Muscle of arm (tissue), 12 donors: ENCODE measurements around the gene HOXB3. TPM values are rescaled to one million over a fixed set of nuclear protein-coding genes. Genes with fewer than 3 reads are reported as not detected.
"Not testable (repeated sequence)": the region's sequence is repeated elsewhere in the genome, so short reads cannot be mapped to it uniquely, and the experiment has no call there.

Experiments
- DNase-seq: peaks from one replicate; pipeline ENCODE4 v3.0.0-alpha.2; 2013
- polyA plus RNA-seq, 12 donors: library from polyadenylated mRNA; unstranded; fragments of 120-200 nt; gene quantifications; one replicate each; pipeline ENCODE4 v1.2.1, GENCODE V29; 2013; ENCODE audit not compliant: insufficient read length in 12 of 12

Gene HOXB3
- polyA plus RNA-seq, 12 donors: 4.0 to 42.9 (median 13.4) TPM; not detected in 1

DNA sequence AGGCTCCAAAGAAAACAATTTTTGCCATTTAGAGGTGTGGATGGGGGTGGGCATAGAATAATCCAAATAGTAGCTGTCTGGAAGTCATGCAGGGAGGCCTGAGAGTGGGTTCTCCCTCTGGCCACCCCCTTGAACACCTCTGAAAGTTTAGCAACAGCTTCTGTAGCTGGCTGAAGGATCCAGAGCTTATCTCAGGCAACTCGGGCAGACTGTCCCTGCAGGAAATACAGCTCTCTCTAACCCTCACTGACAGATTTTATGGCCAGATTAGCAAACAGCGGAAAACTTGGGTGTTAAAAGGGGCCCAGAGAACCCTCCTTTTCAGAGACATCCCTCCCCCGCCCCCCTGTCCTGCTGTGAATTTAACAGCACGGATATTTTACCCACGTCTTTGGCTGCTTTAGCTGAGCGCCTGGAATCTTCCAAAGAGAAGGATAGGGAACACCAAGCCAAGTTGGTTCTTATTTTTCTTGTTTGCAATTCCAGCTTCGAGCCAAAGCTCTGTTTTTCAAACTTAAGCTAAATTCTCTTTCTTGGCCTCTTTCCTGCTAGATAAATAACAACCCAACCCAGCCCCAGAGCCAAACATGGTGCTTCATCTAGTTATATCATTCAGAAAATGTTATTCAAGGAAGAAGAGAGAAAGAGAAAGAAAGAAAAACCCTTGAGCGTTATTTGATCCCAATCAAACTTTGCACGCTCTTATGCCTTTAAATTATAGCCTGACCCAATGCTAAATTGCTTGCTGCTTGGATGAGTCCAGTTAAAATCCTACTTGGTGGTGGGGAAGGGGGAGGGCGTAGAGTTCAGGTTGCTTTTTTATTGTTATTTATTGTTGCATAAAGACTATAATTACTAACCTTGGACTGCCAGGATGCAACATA, 42.9 kb downstream of the HOXB3 start:
- no peak for DNase-seq

DNA sequence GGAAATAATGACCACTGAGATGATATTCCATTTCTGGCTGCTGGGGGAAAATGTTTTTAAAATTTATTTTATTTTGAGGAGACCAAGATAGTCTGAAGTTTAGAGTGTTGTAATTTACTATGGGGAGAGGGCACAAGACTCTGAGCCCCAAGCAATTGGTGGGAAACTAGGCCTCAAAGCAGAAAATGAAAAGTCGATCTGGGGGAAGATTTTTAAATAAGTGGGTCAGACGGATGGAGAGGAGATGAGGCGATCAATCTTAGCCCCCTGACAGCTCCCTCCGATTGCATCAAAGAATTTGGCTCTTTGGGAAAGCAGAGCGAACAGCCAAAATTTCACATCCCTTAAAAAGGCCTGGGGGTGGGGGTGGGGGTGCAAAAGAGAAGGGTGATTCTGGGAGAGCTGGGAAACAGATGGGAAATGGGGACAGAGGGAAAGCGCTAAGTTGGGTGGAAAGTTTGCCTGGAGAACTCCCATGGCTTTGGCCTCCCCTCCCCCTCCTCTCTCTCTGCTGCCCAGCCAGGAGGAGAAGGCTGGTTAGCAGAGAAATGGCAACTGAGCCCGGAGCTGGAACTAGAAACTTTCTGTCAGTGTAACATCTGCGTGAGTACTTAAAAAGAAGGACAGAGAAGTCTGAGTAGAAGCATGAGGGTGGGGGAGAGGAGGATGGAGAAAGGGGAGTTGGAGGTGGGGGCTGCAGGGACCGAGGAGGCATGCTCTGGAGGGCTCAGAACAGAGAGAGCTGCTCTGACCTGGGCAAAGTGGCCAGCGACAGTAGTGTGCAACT, 43.7 kb downstream of the HOXB3 start:
- DNase-seq: no peak

DNA sequence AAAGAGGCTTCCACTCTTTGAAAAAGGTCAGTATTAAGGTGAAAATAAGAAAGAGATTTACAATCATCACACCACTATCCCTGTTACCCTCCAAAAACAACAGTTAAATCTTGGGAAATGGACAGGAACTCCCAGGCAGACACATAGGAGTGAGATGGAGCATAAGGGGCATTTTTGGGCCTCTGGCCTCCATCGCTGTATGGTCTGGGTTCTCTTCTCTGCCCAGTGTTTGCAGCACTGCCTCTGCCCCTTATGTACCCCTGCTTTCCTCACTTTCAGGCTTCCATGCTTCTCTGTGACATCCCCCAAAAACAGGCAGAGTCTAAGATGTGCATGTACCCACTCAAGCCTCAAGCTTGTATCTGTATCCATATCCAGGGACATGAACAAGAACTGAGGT, 44.5 kb downstream of the HOXB3 start:
- DNase-seq: no peak

DNA sequence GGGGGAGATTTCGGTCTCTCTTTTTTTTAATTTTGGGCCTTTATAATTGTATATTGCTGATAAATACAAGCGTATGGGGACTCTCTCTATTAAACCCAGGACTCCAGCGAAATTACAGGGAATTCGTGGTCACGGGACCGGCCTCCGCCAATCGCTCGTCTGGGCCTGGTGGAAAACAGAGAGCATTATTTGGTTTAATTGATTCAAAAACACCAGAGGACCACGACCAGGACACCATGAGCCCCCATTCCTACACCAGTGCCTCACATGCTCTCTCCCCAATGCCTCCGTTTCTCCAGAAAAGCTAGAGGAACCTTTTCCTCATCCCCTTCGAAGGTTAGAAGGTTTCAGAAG, 45.0 kb downstream of the HOXB3 start, which contains the start of gene HOXB2:
Gene HOXB2, minus strand, starts transcription at position 88 of the 354 bp plus-strand sequence. CDS start 198 bp downstream, outside the sequence.
- no peak for DNase-seq

DNA sequence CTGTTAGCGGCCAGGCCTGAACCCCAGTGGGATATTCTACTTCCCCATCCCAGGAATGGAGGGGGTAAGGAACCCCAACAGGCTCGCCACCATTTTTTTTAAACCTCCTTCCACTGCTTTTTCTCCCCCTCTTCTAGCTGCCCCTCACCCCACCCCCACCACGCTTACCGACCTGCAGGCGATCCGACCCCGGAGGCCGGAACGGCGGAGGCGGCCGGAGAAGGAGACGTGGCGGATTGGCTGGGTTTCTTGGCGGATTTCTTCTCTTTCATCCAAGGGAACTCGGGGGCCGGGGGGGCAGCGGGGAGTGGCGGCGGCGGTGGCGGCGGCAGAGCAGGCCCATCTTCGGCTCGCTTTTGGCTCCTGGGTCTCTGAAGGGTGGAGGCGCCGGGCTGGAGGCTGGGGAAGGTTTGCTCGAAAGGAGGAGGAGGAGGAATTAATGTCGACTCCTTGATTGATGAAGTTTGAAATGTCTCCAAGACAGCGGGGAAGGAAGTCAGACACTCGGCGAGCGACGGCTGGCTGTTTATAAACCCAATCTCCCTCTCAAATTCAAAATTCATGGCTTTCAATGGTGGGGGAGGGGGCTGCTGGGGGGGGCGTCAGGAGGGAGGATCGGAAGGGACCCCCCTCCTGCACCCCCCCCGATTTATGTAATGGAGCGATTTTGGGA, 45.6 kb downstream of the HOXB3 start:
- DNase-seq: peak; percentile 85

DNA sequence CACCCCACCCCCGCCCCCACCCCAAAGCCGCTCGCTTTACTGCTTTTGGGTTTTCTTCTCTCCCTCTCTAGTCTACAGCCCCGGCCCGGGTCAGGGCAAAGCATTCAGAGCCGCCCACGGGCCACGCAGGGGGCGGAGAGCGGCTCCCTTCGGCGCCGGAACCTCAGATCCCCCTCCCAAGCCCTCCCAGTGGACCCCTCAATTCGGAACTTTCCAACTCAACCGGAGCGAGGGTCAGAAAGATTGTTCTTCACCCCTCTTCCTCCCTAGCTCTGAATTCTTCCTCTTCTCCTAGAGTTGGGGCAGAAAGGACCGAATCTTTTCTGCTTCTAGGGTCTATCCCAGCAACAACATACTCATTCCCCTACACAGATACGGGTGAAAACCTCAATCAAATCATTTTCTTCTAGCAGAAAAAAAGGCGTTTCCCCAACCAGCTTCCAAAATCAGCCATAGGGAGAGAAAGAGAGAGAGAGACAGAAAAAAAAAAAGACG, 46.1 kb downstream of the HOXB3 start:
- DNase-seq: no peak

DNA sequence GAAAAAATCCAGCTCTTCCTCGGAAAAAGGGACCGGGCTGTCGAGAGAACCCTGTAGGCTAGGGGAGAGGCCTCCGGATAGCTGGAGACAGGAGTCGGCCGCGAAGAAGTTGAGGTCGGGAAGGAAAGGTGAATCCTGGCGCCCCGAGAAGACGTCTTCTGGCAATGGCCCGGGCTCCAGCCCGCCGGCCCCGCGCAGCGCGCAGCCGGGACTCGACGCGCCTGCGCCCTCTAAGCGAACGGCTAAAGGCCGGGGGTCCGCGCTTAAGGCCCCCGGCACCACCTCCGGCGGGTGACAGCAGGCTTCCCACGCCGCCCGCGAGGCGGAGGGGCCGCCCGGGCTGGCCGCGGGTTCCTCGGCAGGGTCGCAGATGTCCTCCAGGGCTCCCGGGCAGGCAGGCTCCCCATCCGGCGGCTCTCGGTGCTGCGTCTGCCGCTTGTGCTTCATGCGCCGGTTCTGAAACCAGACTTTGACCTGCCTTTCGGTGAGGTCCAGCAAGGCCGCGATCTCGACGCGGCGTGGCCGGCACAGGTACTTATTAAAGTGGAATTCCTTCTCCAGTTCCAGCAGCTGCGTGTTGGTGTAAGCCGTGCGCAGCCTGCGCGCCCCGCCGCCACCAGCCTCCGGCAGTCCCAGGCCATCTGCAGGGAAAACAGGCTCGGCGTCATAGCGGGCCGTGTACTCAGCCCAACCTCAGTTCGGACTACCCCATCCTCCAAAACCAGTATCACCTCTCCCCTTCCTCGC, 46.8 kb downstream of the HOXB3 start:
- no peak for DNase-seq

DNA sequence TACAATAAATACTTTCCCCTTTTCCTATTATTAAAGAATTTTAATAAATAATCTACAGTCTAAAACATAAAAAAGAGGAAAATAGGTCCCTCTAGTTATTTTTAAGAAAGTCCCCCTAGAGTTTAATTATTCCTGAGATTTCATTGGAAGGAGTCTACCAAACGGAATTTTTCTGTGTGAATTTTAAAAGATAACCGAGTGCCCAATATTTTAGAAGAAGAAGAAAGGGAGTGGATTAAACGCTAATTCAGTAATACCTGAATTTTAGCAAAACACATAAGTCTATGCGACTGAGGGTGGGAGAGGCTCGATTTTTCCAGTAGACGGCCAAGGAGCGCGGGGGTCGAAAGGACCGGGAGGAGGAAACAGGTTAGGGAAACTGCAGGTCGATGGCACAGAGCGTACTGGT, 47.3 kb downstream of the HOXB3 start:
- DNase-seq: no peak

DNA sequence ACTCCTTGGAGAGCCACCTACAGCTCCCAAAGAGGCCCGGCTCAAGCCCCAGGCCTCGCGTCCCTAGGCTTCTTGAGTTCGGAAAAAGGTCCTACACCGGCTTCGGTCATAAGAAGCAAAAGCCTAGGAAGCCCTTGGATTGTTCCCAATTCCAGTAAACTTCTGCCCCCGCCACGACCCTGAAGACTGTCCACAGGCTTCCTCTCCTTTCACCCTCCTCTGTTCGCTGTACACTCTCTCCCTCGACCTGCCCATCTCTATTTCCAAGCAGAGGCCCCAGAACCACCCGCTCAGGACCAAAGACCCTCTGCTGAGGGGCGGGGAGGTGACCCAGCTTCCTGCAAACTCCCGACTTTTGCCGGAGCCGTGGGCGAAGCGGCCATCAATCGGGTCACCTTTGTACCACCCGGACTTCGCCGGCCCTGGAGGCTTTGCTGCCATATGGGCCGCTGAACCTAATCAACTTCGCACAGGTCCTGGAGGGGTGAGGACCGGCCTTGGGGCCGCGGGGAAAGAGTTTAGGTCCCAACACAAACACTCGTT, 47.9 kb downstream of the HOXB3 start:
- no peak for DNase-seq

DNA sequence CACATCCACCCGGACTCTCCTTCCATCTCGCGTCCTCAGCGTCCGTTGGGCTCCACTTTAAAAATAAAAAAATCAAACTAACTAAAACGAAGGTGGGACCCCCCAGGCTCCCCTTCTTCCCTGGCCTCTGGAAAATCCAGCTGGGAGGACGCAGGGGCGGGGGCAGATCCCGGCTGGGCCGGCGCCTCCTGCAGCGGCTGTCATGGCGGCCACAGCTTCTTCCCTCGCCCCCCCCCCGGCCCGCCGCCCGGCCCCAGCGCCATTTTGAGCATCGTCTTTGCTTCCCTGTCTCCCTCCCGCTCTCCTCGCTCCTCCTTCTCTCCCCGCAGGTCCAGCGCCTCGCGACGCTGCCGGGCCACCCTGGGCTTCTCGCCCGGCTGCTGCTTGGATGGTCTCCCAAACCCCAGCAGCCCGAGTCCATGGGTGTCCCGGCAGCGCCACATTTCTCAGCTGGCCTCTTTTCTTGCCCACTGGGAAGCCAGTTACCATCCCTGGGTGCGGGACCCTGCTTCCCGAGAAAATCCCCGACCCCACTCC, 48.4 kb downstream of the HOXB3 start:
- DNase-seq: peak; percentile 88

DNA sequence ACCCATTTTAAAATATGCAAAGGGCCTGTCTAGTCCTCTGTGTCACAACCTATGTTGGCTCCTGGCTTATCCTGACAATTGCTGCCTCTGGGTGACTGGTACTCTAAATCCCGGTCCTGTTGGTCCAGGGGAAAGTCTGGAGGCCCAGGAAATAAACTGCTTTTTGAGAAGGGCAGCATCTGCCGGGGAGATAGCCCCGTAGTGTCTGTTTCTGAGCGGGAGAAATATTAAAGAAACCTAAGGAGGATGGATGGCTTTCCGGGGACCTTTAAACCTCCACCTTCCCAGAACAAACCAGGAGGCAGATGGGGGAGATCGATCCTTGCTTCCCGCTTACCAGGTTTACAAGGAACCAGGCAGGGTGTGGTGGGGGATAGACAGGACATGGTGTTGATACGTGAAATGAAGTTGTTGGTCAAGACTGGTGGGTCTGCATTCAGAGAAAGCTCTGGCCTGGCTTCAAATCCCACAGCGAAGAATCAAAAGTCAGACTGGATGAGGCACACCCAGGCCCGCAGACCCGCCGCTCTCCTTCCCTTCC, 48.9 kb downstream of the HOXB3 start:
- DNase-seq: no peak

DNA sequence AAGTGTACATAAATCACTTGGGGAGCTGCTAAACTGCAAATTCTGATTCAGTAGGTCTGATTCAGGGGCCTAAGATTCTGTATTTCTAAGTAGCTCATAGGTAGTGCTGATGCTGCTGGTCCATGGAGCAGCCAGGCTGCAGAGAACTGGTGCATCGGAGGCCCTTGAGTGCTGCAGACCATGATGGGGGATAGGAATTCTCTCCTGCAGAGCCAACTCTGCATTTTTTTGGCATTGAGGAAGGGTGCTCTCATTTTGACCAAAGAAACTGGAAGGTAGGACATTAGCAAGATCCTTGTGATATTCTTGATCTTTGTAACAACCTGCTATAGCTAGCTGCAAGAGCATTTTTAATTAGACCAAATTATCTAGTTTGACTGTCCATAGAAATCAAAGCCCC, 49.8 kb downstream of the HOXB3 start:
- no peak for DNase-seq

DNA sequence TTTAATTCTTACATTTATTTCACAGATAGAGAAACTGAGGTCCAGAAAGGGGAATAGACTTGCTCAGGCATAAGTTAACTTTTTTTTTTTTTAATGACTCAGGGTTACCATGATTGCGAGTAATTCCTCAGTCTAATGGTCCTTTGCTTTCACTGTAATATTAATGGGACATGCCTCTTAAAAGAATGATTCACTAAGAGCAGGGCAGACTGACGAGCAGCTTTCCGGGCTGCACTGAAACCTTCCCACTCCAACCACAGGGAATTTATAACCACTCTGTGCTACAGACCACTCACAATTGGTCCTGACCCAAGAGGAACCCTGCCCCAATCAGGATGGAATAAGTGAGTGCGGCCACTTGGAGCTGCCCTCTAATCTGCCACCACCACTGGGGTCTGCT, 50.9 kb downstream of the HOXB3 start:
- no peak for DNase-seq

DNA sequence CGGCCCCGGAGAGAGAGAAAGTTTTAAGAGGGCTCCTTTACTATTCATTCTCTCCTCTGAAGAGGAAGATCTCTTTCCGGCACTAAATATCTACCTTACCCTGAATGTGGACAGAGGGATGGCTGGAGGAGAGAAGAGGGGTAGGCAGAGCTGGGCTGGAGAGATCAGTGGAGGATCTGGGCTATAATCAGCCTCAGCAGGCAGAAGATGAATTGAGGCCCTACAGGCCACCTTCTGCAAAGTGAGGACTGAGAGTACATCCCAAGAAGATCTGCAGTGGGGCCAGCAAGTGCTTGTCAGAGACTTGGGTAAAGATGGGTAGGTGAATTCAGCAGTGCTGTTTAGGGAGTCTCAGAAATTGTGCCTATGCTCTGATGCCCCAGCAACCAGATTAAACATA, 52.7 kb downstream of the HOXB3 start:
- DNase-seq: no peak

DNA sequence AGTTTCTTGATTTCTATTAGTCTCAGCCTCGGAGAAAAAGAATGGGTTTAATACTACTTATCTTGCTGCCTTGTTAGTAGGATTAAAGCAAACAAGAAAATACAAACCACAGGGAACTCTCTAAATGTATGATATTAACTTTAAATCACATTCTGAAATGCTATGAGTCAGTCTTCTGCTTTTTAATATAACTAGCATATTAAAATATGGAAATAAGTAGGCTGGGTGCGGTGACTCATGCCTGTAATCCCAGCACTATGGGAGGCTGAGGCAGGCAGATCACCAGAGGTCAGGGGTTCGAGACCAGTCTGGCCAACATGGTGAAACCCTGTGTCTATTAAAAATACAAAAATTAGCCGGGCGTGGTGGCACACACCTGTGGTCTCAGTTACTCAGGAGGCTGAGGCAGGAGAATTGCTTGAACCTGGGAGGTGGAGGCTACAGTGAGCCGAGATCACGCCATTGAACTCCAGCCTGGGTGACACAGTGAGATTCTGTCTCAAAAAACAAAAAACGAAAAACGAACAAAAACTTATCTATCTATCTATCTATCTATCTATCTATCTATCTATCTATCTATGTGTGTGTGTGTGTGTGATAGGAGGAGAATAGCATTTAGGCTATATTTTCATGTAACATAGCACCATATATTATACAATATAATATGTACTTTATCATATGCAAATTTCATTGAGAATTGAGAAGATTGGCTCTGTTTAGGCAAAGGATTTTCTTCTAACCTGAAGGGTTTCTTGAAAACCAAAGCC, 54.1 kb downstream of the HOXB3 start:
- DNase-seq: not testable (repeated sequence)

DNA sequence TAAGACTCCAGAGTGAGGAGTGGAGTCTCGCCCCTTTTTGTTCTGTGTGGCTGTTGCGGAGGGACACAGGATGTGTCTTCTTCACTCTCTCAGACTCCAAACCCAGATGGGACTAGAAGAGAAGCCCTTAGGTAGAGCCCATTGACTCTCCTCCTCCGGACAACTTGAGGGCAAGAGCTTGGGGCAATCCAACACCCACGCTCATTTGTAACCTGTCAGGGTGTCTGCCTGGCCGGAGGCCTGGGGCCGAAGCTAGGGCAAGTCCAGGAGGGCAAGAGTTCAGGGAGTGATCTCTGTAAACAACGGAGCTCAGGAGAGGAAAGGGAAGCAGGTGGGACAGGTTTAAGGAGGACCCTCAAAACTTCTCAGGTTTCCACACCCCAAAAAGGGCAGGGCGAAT, 57.8 kb downstream of the HOXB3 start:
- DNase-seq: no peak

DNA sequence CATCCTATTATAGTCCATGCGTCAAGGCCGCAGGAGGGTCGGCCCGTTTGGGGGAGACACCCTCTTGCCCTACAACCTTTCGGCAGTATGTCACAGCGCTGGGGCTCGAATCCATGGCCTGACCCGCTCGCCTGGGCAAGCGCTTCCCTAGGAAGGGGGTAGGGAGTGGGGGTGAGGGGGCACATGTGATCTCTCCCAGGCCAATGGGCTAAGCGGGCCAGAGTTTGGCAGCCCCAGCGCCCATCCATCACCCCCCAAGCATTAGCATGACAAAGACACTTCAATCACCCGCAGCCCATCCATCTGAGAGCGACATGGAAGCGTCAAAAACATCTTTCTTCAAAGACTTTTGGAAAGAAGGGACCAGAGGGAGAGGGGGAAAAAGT, 59.2 kb downstream of the HOXB3 start, which contains the start of gene HOXB1:
Gene HOXB1, minus strand, starts transcription at position 125 of the 386 bp plus-strand sequence. Its CDS starts 107 bp downstream, at position 18.
- no peak for DNase-seq

DNA sequence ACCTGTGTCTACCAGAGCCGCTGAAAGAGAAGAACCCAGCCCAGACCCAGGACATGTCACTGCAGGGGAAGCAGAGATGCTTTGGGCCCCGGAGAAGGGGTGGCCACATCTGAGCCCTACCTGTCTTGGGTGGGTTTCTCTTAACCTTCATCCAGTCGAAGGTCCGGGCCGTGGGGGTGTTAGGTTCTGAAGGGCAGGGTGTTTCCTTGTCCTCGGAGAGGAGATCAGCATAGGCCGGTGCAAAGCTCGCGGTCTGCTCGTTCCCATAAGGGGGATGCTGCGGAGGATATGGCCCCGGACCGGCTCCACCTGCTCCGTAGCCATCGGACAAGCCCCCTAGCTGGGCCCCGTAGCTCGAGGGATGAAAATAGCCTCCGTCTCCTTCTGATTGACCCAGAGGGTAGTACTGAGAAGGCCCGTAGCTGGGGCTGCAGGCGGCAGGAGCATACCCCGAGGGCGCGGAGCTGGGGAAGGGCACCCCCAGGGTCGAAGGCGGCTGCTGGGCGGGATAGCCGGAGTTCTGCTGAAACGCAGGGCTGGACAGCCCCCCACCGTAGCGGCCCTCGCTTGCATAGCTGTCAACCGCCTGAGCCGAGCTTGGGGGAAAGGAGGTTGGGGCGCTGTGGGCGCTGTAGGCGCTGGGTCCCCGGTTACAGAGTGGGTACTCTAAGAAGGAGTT, 59.7 kb downstream of the HOXB3 start:
- DNase-seq: no peak

DNA sequence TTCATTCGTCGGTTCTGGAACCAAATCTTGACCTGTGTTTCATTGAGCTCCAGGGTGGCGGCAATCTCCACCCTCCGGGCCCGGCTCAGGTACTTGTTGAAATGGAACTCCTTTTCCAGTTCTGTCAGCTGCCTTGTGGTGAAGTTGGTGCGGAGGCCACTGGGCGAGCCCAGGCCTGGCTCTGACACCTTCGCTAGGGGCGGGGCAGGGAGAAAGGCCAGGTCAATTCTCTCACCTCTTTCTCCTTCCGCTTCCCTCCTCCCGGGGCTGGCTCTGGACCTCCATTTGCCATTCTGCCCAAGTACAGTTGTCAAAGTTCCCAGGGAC, 60.4 kb downstream of the HOXB3 start:
- no peak for DNase-seq
